ENCODE results near the gene ALS2CL. TPM values are rescaled to one million over a fixed set of nuclear protein-coding genes. Genes with fewer than 3 reads are reported as not detected.

ALS2CL gene
- total and polyA plus RNA-seq, 2 experiments from 2014 or later = 3.4 to 11.8 TPM

- TF ChIP-seq, protein P1, sequence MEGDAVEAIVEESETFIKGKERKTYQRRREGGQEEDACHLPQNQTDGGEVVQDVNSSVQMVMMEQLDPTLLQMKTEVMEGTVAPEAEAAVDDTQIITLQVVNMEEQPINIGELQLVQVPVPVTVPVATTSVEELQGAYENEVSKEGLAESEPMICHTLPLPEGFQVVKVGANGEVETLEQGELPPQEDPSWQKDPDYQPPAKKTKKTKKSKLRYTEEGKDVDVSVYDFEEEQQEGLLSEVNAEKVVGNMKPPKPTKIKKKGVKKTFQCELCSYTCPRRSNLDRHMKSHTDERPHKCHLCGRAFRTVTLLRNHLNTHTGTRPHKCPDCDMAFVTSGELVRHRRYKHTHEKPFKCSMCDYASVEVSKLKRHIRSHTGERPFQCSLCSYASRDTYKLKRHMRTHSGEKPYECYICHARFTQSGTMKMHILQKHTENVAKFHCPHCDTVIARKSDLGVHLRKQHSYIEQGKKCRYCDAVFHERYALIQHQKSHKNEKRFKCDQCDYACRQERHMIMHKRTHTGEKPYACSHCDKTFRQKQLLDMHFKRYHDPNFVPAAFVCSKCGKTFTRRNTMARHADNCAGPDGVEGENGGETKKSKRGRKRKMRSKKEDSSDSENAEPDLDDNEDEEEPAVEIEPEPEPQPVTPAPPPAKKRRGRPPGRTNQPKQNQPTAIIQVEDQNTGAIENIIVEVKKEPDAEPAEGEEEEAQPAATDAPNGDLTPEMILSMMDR (conservative IDR thresholded peaks at IDR 0.05; ENCODE audit: low read depth in 2 of 2) = no peak
- TF ChIP-seq JUNB (IDR thresholded peaks at IDR 0.05; ENCODE audit: unreplicated experiment) (no peak), ZNF462 (CRISPR knock-in tag; IDR thresholded peaks at IDR 0.05) (no peak), ZNF331 (CRISPR knock-in tag; IDR thresholded peaks at IDR 0.05; ENCODE audit: low read depth) (no peak)
- TF ChIP-seq, protein P2, sequence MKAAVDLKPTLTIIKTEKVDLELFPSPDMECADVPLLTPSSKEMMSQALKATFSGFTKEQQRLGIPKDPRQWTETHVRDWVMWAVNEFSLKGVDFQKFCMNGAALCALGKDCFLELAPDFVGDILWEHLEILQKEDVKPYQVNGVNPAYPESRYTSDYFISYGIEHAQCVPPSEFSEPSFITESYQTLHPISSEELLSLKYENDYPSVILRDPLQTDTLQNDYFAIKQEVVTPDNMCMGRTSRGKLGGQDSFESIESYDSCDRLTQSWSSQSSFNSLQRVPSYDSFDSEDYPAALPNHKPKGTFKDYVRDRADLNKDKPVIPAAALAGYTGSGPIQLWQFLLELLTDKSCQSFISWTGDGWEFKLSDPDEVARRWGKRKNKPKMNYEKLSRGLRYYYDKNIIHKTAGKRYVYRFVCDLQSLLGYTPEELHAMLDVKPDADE (IDR thresholded peaks at IDR 0.05) = no peak
- TF ChIP-seq, protein P3, sequence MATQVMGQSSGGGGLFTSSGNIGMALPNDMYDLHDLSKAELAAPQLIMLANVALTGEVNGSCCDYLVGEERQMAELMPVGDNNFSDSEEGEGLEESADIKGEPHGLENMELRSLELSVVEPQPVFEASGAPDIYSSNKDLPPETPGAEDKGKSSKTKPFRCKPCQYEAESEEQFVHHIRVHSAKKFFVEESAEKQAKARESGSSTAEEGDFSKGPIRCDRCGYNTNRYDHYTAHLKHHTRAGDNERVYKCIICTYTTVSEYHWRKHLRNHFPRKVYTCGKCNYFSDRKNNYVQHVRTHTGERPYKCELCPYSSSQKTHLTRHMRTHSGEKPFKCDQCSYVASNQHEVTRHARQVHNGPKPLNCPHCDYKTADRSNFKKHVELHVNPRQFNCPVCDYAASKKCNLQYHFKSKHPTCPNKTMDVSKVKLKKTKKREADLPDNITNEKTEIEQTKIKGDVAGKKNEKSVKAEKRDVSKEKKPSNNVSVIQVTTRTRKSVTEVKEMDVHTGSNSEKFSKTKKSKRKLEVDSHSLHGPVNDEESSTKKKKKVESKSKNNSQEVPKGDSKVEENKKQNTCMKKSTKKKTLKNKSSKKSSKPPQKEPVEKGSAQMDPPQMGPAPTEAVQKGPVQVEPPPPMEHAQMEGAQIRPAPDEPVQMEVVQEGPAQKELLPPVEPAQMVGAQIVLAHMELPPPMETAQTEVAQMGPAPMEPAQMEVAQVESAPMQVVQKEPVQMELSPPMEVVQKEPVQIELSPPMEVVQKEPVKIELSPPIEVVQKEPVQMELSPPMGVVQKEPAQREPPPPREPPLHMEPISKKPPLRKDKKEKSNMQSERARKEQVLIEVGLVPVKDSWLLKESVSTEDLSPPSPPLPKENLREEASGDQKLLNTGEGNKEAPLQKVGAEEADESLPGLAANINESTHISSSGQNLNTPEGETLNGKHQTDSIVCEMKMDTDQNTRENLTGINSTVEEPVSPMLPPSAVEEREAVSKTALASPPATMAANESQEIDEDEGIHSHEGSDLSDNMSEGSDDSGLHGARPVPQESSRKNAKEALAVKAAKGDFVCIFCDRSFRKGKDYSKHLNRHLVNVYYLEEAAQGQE (IDR thresholded peaks at IDR 0.05; ENCODE audit: unreplicated experiment) = no peak
- H3K27me3 Mint-ChIP-seq (ENCODE audit: insufficient read depth, low read depth, poor library complexity) = peaks cover 10% of the 10 kb centered on the region
- ATAC-seq (no peak), DNase-seq (ENCODE audit: low spot score) (no peak)
- Histone ChIP-seq H2AFZ (no peak overlapping the region), H3F3A (replicated peaks; ENCODE audit: low read depth) (no peaks in the 10 kb centered on the region), H3K9me2 (ENCODE audit: insufficient read depth) (0 out of 2 replicates have a peak, but pooled peaks cover 4% of the 10 kb centered on the region), H3K4me1 (ENCODE audit: insufficient read depth) (no peaks in the 10 kb centered on the region), H3K27me3 (ENCODE audit: insufficient read depth) (no peaks in the 10 kb centered on the region), H4K20me1 (replicated peaks; ENCODE audit: insufficient read depth) (no peaks in the 10 kb centered on the region), H3K79me2 (replicated peaks; ENCODE audit: insufficient read depth) (no peaks in the 10 kb centered on the region), H3K4me2 (no peak overlapping the region), H3K36me3 (ENCODE audit: insufficient read depth) (no peaks in the 10 kb centered on the region), H3K4me3 (no peak overlapping the region), H3K27ac (ENCODE audit: low read depth) (no peak overlapping the region)
- H3K4me3 Mint-ChIP-seq = no peak overlapping the region
- H3K36me3 Mint-ChIP-seq (ENCODE audit: low read depth) = peaks cover 4% of the 10 kb centered on the region; the same call in 2 of the 3 replicates
- H3K27ac Mint-ChIP-seq = no peak overlapping the region
- H3K9me3 Mint-ChIP-seq = no peaks in the 10 kb centered on the region
- H3K4me1 Mint-ChIP-seq = no peaks in the 10 kb centered on the region; the same call in 2 of the 3 replicates
These were observed 21.2 kb downstream of the ALS2CL start for GRCh38 chr3:46672349-46672695.

Data from GM23338 (cell line).